Heart right ventricle (tissue), 16 donors: ENCODE data around the gene DAB1. TPM values are rescaled to one million over a fixed set of nuclear protein-coding genes. Genes with fewer than 3 reads are reported as not detected.
A peak's percentile ranks its signal among the peaks of the same experiment; 100 is the strongest.

ENCODE experiments used
- ATAC-seq, 8 donors: fragments of 200-7000 bp; cut with Tn5 transposase; one replicate each; pipeline ENCODE4 v1.9.1; 2020; ENCODE audit warnings: mild to moderate bottlenecking in 8 of 8, moderate library complexity in 8 of 8, moderate number of reproducible peaks in 1 of 8
- DNase-seq, 2 donors: peaks; one replicate each; pipeline ENCODE4 v3.0.0-alpha.2; 2020
- H3K27ac ChIP-seq, 10 donors: fragments of 200-600 bp; sonication (generic) in 2 of 10; one replicate each; pipeline versions ENCODE4 v1.5.0 to v1.8.0; 2020 to 2022; ENCODE audit warnings: mild to moderate bottlenecking in 3 of 10
- H3K27me3 ChIP-seq, 7 donors: fragments of 200-600 bp; one replicate each; pipeline ENCODE4 v1.8.0; 2021 to 2022; ENCODE audit warnings: mild to moderate bottlenecking in 2 of 7
- H3K36me3 ChIP-seq, 9 donors: fragments of 200-600 bp; sonication (generic) in 1 of 9; one replicate each; pipeline versions ENCODE4 v1.5.0 to v1.8.0; 2020 to 2022; ENCODE audit warnings: mild to moderate bottlenecking in 2 of 9
- H3K4me1 ChIP-seq, 9 donors: fragments of 200-600 bp; sonication (generic) in 1 of 9; one replicate each; pipeline versions ENCODE4 v1.5.0 to v1.8.0; 2020 to 2022; ENCODE audit warnings: mild to moderate bottlenecking in 4 of 9
- H3K4me3 ChIP-seq, 10 donors: fragments of 200-600 bp; sonication (generic) in 2 of 10; one replicate each; pipeline versions ENCODE4 v1.5.0 to v1.8.0; 2020 to 2022; ENCODE audit warnings: mild to moderate bottlenecking in 7 of 10, moderate library complexity in 2 of 10
- H3K9me3 ChIP-seq, 11 donors: fragments of 200-600 bp in 10 of 11; sonication (generic) in 2 of 11; one replicate each; pipeline versions ENCODE4 v1.5.0 to v1.8.0; 2013 to 2022; ENCODE audit warnings: mild to moderate bottlenecking in 2 of 11, control low read depth in 1 of 11, moderate library complexity in 1 of 11
- WGBS, 2 donors: extraction: QIAGEN DNeasy Blood & Tissue Kit; methylation state at CpG; one replicate each; pipeline ENCODE4 v1.1.7; 2013; ENCODE audit warnings: inconsistent platforms in 1 of 2; 5-methylcytosine and 5-hydroxymethylcytosine counted together
- intact Hi-C, 10 donors: fragments of 100-400 bp; cut with DNase I; formaldehyde crosslinking; loops; one replicate each; pipeline versions ENCODE4 v1.11.1 to v1.14.2; 2022
- polyA plus RNA-seq, 2 donors: library from polyadenylated mRNA; stranded (reverse); fragments of 200-250 nt; gene quantifications; one replicate each; pipeline ENCODE4 v1.2.3, GENCODE V29; 2013
- total RNA-seq, 10 donors: library from RNA; stranded (reverse); fragmentation: NEBNext Ultra II Directional in 3 of 10; extraction: Animal tissue kit (Norgen Biotek cat#: 25700) in 3 of 10; gene quantifications; one replicate each; pipeline versions ENCODE4 v1.2.1 to v1.2.4, GENCODE V29; 2021 to 2023
- TF ChIP-seq, protein P1 (sequence below), 9 donors: fragments of 200-600 bp; sonication (generic) in 2 of 9; IDR thresholded peaks; one replicate each; pipeline versions ENCODE4 v1.5.0 to v1.8.0; 2021 to 2022; ENCODE audit warnings: antibody characterized with exemption in 9 of 9, mild to moderate bottlenecking in 5 of 9, moderate library complexity in 1 of 9
- donor health status: Arrhythmogenic right ventricular cardiomyopathy.
- donor health status: ischemic (EF 13 %, LVEDD 7.1; RV severe dilation, severe dysfunction).
- donor health status: healthy with polysubstance abuse.
- donor health status: DM: no; HTN: yes; CAD: no.
- donor health status: DM: no; HTN: no; CAD: no.
- donor health status: ischemic (EF 25% LVEDD 6.9; RV normal size, moderate dysfunction).
- donor health status: ischemic (EF 25% LVEDD 5.7; RV mildly dilated, moderate dysfunction).
- donor health status: healthy.
- donor health status: DM: yes; HTN: yes; CAD: no.
- donor health status: Ischemic cardiomyopathy.
- donor health status: ischemic (EF 35%, LVEDD 5.7; RV mildly dilated, moderate dysfunction).
- donor health status: nonischemic (EF 11% LVEDD 7.7; RV severe dilation, severe dysfunction).
- donor health status: DM: yes; HTN: yes; CAD: no.
- donor health status: PGD.
- donor health status: ischemic (EF 29% LVEDD 5.4; RV normal size, mild dysfunction).
- donor health status: nonischemic (EF 23%, LVEDD 6.1; RV moderate dilation, normal function).

DAB1 gene
- total and polyA plus RNA-seq, 12 donors: 0.16 to 25.5 (median 8.1) TPM

DNA sequence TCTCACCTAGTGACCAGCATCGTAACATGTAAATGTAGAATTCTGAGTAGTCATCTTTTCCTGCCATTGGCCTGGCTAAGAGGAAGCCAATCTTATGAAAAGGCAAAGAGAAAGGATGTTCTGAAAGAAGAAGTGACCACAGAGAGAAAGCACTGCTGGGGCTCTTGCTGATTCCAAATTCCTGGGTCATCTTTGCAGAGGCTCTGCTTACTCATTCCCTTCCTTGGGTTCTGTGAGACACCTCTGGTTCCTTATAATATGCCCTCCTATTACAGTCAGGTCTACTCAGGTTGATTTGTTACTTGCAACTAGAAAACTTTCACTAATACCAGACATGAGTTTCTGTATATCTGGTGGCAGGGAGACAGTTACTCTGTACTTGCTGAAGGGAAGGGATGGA lies 259.3 kb downstream of the DAB1 start:
- Histone ChIP-seq H3K9me3 (no peaks in the 10 kb centered on the region), H3K4me1 (peaks cover 0 to 19% (median 7%) of the 10 kb centered on the region in 9 donors), H3K36me3 (no peaks in the 10 kb centered on the region), H3K27ac (no peak overlapping the region), H3K27me3 (no peaks in the 10 kb centered on the region), H3K4me3 (no peak overlapping the region)
- 59 to 98% methylated on average over 1 of the region's 1 CpG for WGBS, 2 donors
- DNase-seq (no peak), ATAC-seq (no peak)
- TF ChIP-seq, protein P1, sequence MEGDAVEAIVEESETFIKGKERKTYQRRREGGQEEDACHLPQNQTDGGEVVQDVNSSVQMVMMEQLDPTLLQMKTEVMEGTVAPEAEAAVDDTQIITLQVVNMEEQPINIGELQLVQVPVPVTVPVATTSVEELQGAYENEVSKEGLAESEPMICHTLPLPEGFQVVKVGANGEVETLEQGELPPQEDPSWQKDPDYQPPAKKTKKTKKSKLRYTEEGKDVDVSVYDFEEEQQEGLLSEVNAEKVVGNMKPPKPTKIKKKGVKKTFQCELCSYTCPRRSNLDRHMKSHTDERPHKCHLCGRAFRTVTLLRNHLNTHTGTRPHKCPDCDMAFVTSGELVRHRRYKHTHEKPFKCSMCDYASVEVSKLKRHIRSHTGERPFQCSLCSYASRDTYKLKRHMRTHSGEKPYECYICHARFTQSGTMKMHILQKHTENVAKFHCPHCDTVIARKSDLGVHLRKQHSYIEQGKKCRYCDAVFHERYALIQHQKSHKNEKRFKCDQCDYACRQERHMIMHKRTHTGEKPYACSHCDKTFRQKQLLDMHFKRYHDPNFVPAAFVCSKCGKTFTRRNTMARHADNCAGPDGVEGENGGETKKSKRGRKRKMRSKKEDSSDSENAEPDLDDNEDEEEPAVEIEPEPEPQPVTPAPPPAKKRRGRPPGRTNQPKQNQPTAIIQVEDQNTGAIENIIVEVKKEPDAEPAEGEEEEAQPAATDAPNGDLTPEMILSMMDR (IDR thresholded peaks at IDR 0.05): no peak
- intact Hi-C loops: no loop called here

DNA sequence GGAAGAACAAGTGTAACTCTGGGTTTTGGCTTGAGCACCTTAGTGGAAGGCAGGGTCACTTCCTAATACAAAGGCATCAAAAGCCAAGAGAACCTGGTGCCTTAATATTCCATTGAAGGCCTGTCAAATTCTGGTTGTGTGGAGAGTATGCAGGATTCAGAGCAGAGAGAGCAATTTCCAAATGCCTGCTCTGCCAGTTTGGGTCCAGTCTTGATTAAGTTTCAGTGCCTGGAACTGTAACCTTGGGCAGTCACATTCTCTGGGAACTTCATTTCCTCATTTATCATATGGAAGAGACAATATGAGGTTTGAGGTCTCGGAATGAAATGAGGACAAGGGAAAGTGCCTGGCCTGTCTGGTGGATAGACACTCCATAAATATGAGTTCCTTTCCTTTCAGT lies 260.1 kb downstream of the DAB1 start:
- H3K36me3 ChIP-seq: no peaks in the 10 kb centered on the region
- DNase-seq: no peak
- intact Hi-C loops: no loop called here
- ATAC-seq: no peak
- WGBS, 2 donors: 76 to 80% methylated on average over 1 of the region's 1 CpG
- H3K9me3 ChIP-seq: no peaks in the 10 kb centered on the region
- H3K27ac ChIP-seq: peak overlapping the region in 1 of 10 donors; percentile 28
- no peaks in the 10 kb centered on the region for H3K27me3 ChIP-seq
- TF ChIP-seq, protein P1 (IDR thresholded peaks at IDR 0.05): no peak
- H3K4me3 ChIP-seq: no peak overlapping the region
- peaks cover 0 to 19% (median 7%) of the 10 kb centered on the region in 9 donors for H3K4me1 ChIP-seq

DNA sequence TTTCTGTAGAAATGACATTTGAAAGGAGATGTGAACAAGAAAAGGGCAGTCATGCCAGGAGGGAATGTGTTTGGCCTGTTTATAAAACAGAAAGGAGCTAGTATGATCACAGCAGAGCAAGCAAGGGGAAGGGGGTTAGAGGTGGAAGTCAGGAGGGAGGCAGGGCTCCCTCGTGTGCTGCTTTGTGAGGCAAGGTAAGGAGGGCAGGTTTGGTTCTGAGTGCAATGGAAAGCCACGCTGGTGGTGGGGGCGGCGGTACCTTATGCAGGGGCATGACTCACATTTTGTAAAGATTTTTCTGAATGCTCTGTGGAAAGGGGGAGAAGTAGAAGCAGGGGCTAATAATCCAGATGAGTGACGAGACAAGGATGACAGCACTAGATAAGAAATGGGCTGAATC lies 260.5 kb downstream of the DAB1 start:
- 69 to 70% methylated on average over 5 of the region's 5 CpGs for WGBS, 2 donors
- DNase-seq (no peak), ATAC-seq (peak in 1 of 8 donors; percentile 68)
- H3K9me3 ChIP-seq: no peaks in the 10 kb centered on the region
- TF ChIP-seq, protein P1 (IDR thresholded peaks at IDR 0.05): no peak
- intact Hi-C loops: no loop called here
- H3K4me1 ChIP-seq: peaks cover 0 to 19% (median 7%) of the 10 kb centered on the region in 9 donors
- H3K27me3 ChIP-seq: no peaks in the 10 kb centered on the region
- peak overlapping the region in 1 of 10 donors; percentile 28 for H3K27ac ChIP-seq
- no peaks in the 10 kb centered on the region for H3K36me3 ChIP-seq
- no peak overlapping the region for H3K4me3 ChIP-seq

DNA sequence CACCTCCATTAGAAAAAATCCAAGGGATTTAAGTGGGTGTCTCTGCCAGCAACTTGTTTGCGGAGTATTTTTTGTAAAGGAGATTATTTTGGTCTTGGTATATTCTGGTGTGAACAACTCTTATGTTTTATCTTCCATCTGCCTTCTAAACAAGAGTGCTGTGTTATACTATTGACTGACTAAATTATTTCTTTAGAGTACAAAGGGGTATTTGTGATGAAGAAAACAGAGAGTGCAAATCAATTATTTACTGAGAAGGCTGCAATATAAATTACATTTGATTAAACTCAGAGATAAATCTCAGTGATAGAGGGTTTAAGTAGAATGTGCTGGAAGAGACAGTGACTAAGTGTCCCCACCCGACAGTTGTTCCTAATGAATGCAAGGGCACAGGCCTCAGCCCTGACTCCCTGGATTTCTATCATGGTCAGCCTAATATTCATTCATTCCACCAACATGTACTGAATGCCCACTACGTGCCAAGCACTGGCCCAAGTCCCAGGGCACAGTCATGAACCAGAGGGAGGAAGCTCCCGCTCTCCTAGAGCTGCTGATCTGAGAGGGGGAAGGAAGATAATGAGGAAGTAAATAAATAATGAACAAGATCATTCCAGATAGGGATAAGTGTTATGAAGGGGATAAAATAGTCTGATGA lies 261.1 kb downstream of the DAB1 start:
- intact Hi-C loops: no loop called here
- H3K4me1 ChIP-seq: peaks cover 0 to 19% (median 7%) of the 10 kb centered on the region in 9 donors
- DNase-seq (peak; percentile 24 to 41), ATAC-seq (peak in 5 of 8 donors; percentile 61 to 95 (median 80))
- 62 to 67% methylated on average over 4 of the region's 4 CpGs for WGBS, 2 donors
- H3K36me3 ChIP-seq: no peaks in the 10 kb centered on the region
- H3K27ac ChIP-seq: peak overlapping the region in 1 of 10 donors; percentile 28
- no peak overlapping the region for H3K4me3 ChIP-seq
- H3K27me3 ChIP-seq: no peaks in the 10 kb centered on the region
- TF ChIP-seq, protein P1 (IDR thresholded peaks at IDR 0.05): no peak
- no peaks in the 10 kb centered on the region for H3K9me3 ChIP-seq
